T-helper 17 cell (primary cell): ENCODE data around the gene NEDD4L. TPM values are rescaled to one million over a fixed set of nuclear protein-coding genes. Genes with fewer than 3 reads are reported as not detected.

Source experiments
- ATAC-seq: fragments of 150-1000 bp; cut with Tn5 transposase; 2 replicates; pipeline ENCODE4 v1.10.0; 2021; ENCODE audit warnings: mild to moderate bottlenecking, moderate library complexity
- DNase-seq, 3 donors: peaks; one replicate each; pipeline versions ENCODE4 v3.0.0 to v3.0.0-alpha.2; 2020 to 2021
- H3K9me3 ChIP-seq: one replicate; pipeline ENCODE4 v1.7.0; 2013; ENCODE audit warnings: low read length, mild to moderate bottlenecking; ENCODE audit not compliant: control insufficient read depth, poor library complexity, severe bottlenecking
- H3K27ac Mint-ChIP-seq: one replicate; pipeline ENCODE4 v1.8.0; 2022; ENCODE audit warnings: mild to moderate bottlenecking, moderate library complexity, mixed read lengths
- H3K27me3 Mint-ChIP-seq: one replicate; pipeline ENCODE4 v1.8.0; 2022; ENCODE audit warnings: mixed read lengths
- H3K36me3 Mint-ChIP-seq: one replicate; pipeline ENCODE4 v1.8.0; 2022; ENCODE audit warnings: low read depth, mixed read lengths
- H3K4me1 Mint-ChIP-seq: one replicate; pipeline ENCODE4 v1.8.0; 2022; ENCODE audit warnings: mild to moderate bottlenecking, mixed read lengths
- H3K4me3 Mint-ChIP-seq: one replicate; pipeline ENCODE4 v1.8.0; 2022; ENCODE audit warnings: mild to moderate bottlenecking, moderate library complexity, mixed read lengths
- total RNA-seq, 4 donors: library from RNA in 2 of 4; stranded (reverse) in 2 of 4; gene quantifications; one replicate each; pipeline ENCODE4 v1.2.3 and lab custom pipeline; 2022 to 2026

The NEDD4L gene
- total RNA-seq, 2 donors from 2014 or later: 9.8 to 22.4 TPM

DNA sequence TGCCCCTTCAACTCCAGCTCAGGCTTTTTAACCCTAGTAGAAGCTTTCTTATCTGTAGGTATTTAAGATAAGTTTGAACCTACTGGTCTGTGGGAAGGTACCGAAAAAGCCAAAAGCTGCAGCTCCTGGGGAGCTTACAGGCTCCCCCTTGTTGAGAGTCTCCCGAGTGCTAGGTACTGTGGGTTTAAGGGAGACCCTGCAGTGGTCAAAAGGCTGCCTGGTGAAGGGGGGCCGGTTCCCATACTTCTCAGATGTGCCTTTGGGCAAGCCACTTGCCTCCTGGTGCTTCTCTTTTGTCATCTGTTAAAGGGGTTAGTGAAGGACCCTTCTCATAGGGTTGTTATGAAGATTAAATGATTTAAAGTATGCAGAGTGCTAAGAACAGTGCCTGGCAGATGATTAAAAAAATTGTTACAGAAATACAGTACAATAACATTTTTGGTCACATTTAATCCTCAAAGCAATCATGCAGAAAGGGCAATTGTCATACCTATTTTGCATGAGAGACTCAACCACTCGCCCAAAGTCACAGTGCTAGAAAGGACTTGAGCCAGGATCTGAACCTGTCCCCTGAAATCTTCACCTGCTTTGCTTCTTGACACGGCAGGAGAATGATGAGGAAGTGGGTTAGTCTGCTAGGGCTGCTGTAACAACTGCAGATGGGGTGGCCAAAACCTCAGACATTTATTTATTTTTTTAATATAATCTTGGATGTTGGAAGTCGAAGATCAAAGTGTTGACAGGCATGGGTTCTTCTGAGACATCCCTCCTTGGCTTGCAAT is 62.5 kb downstream of the NEDD4L start:
- DNase-seq (no peak), ATAC-seq (no peak)
- no peak overlapping the region for H3K27ac Mint-ChIP-seq
- peaks cover 35% of the 10 kb centered on the region for H3K27me3 Mint-ChIP-seq
- H3K36me3 Mint-ChIP-seq: peaks cover 4% of the 10 kb centered on the region
- H3K4me3 Mint-ChIP-seq: no peak overlapping the region
- H3K4me1 Mint-ChIP-seq: peaks cover 11% of the 10 kb centered on the region
- no peaks in the 10 kb centered on the region for H3K9me3 ChIP-seq

DNA sequence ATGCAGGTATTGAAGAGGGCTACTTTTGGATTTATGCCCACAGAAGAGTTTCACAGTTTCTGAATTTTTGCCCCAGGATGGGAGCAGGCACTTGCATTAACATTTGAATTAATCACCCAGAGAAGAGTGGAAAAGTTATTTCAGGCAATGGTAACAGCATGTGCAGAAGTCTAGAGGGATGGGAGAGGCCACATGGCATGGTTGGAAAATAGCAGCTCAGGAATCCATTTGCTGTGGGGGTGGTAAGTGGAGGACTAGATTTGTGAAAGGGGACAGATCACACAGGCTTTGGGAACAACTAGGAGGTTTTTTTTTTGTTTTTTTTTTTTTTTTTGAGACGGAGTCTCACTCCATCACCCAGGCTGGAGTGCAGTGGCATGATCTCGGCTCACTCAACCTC is 65.2 kb downstream of the NEDD4L start:
- peaks cover under 1% of the 10 kb centered on the region for H3K4me1 Mint-ChIP-seq
- H3K27ac Mint-ChIP-seq: no peak overlapping the region
- peaks cover 21% of the 10 kb centered on the region for H3K27me3 Mint-ChIP-seq
- ATAC-seq: no peak
- no peaks in the 10 kb centered on the region for H3K9me3 ChIP-seq
- peaks cover 2% of the 10 kb centered on the region for H3K36me3 Mint-ChIP-seq
- DNase-seq: no peak
- H3K4me3 Mint-ChIP-seq: no peak overlapping the region

DNA sequence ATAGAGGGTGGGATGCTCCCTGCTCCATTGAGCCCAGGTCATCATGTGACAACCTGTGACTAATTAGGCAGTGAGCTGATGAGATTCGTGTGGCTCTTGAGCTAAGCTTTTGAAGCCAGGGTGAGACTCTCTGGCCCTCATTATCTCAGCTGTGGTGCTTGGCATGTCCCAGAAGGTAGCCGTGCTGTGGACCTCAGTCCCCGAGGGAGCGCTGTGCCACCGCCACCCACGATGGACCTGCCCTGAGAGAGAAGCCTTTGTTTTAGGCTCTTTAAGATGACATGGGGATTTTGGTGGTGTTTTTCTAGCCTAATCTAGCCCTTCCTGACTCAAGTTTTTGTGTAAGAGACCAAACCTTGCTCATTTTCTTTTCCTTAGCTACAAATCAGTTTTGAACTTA is 66.4 kb downstream of the NEDD4L start:
- no peak for DNase-seq
- Mint-ChIP-seq H3K4me1 (no peaks in the 10 kb centered on the region), H3K36me3 (peaks cover 2% of the 10 kb centered on the region), H3K4me3 (no peak overlapping the region), H3K27me3 (peaks cover 27% of the 10 kb centered on the region), H3K27ac (no peak overlapping the region)
- H3K9me3 ChIP-seq: no peaks in the 10 kb centered on the region
- no peak for ATAC-seq

DNA sequence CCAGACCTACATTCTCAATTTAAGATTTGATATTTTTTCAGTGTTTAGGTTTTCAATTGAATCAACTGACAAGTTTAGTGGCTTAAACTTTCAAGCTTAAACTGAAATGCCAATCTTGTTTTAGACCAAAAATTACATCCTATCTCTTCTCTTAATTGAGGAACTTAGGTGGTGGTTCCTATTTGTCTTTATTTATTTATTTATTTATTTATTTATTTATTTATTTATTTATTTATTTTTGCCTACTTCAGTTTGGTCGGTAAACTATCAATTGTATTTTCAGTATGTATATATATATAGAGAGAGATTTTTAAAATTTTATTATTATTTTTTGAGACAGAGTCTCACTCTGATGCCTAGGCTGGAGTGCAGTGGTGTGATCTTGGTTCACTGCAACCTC is 68.1 kb downstream of the NEDD4L start:
- Mint-ChIP-seq H3K27me3 (peaks cover 23% of the 10 kb centered on the region), H3K4me3 (no peak overlapping the region), H3K36me3 (peaks cover 2% of the 10 kb centered on the region), H3K4me1 (no peaks in the 10 kb centered on the region), H3K27ac (no peak overlapping the region)
- DNase-seq (no peak), ATAC-seq (no peak)
- H3K9me3 ChIP-seq: no peaks in the 10 kb centered on the region

DNA sequence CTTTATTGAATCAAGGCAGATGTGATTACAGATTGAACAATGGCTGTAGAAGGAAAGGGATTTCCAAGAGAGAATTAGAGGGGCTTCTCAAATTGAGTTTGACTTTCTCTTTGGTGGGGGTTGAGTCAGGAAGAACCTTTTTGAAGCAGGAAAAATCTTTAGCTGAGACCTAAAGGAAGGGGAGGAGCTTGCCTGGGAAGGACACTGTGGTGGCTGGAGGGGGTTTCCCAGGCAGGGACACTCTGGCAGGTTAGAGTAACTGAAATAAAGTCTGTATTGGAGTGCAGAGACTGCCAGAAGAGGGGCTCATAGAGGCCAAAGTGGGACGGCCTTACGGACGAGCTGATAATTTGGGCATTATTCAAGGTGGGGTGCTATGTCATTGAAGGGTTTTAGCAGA is 69.3 kb downstream of the NEDD4L start:
- H3K27me3 Mint-ChIP-seq: peaks cover 21% of the 10 kb centered on the region
- H3K36me3 Mint-ChIP-seq: peaks cover 2% of the 10 kb centered on the region
- peaks cover 4% of the 10 kb centered on the region for H3K4me1 Mint-ChIP-seq
- no peaks in the 10 kb centered on the region for H3K9me3 ChIP-seq
- ATAC-seq (no peak), DNase-seq (no peak)
- no peak overlapping the region for H3K27ac Mint-ChIP-seq
- no peak overlapping the region for H3K4me3 Mint-ChIP-seq

DNA sequence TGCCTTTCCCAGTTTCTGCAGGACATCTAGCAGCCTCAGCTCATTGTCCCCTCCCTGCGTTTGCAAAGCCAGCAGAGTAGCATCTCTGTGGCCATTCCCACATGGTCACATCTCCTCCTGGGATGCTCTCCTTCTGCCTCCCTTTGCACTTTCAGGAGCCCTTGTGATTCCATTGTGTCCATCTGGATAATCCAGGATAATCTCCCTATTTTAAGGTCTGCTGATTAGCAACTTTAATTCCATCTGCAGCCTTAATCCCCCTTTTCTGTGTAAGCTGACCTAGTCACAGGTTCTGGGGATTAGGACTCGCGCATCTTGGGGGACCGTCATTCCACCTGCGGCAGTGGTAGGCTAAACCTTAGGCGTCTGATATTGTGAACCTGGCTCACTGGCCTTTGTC is 70.7 kb downstream of the NEDD4L start:
- Mint-ChIP-seq H3K27ac (no peak overlapping the region), H3K4me3 (no peak overlapping the region), H3K27me3 (peaks cover 28% of the 10 kb centered on the region), H3K36me3 (peaks cover under 1% of the 10 kb centered on the region), H3K4me1 (peaks cover 4% of the 10 kb centered on the region)
- no peak for ATAC-seq
- no peaks in the 10 kb centered on the region for H3K9me3 ChIP-seq
- DNase-seq: no peak

DNA sequence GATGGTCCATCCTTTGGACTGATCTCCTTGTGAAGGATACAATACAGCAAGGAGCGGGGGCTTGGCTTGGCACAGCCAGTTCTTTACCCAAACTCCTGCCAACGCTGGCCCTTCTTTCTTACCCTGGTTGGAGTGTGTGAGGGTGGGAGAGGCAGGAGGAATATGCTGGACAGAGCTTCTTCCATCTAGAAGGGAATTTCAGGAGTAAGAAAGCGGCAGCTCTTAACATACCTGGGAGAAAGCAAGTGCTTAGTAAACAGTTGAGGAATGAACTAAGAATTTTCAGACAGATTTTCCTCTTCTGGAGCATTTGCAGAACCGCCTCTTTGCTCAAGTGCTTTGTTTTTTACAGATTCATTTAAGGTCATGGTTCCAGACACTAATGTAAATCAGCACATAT is 72.8 kb downstream of the NEDD4L start:
- no peaks in the 10 kb centered on the region for H3K36me3 Mint-ChIP-seq
- H3K4me3 Mint-ChIP-seq: no peak overlapping the region
- H3K9me3 ChIP-seq: no peaks in the 10 kb centered on the region
- H3K27me3 Mint-ChIP-seq: peaks cover 23% of the 10 kb centered on the region
- no peak for ATAC-seq
- peaks cover 4% of the 10 kb centered on the region for H3K4me1 Mint-ChIP-seq
- H3K27ac Mint-ChIP-seq: no peak overlapping the region
- no peak for DNase-seq

DNA sequence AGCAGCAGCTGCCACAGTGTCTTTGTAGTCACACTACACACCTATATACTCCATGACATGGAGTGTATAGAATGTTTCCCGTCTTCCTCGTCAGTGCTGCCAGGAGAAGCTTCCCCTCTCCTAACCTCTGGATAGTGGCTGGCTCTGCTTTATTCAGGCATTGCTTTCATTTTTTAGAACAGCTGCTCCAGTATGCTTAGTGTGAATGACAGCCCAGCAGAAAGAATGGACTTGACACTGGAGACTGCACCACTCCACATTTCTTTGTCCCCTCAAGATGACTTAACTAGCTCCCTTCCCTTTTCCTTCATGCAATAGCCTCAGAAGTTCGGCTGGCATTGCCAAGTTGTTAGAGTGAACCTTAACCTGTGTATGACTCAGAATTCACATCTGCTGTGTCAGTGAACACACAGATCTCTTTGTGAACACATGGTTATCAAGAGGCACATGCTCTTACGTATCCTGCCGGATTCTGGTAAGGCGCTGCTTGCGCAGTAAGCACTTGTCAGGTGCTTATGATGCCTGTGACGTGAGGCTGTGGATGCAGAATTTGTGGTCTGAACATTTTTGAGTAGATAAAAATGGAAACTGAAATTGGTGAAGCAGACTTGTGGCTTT is 73.9 kb downstream of the NEDD4L start:
- Mint-ChIP-seq H3K27ac (no peak overlapping the region), H3K4me1 (peaks cover 4% of the 10 kb centered on the region), H3K36me3 (no peaks in the 10 kb centered on the region), H3K4me3 (no peak overlapping the region), H3K27me3 (peaks cover 23% of the 10 kb centered on the region)
- H3K9me3 ChIP-seq: no peaks in the 10 kb centered on the region
- no peak for ATAC-seq
- no peak for DNase-seq

DNA sequence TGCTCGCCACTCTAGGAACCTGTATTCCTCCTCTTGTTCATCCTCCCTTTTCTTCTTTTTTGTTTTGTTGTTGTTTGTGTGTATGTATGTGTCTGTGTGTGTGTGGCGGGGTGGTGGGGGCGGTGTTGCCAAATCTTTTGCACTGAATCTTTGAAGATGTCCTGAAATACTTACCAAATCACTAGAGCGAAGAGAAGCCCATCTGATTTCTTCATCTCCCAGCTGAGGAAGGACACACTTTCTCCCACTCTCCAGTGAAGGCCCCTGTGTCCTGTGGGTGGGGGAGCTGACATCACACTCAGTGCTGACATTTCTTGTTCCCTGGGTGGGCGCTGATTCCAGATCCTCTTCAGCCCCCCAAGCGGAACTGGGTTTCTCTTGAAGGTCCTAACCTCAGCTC is 74.5 kb downstream of the NEDD4L start:
- H3K4me3 Mint-ChIP-seq: no peak overlapping the region
- H3K27me3 Mint-ChIP-seq: peaks cover 24% of the 10 kb centered on the region
- no peaks in the 10 kb centered on the region for H3K36me3 Mint-ChIP-seq
- DNase-seq (no peak), ATAC-seq (no peak)
- peaks cover 4% of the 10 kb centered on the region for H3K4me1 Mint-ChIP-seq
- H3K9me3 ChIP-seq: no peaks in the 10 kb centered on the region
- no peak overlapping the region for H3K27ac Mint-ChIP-seq

DNA sequence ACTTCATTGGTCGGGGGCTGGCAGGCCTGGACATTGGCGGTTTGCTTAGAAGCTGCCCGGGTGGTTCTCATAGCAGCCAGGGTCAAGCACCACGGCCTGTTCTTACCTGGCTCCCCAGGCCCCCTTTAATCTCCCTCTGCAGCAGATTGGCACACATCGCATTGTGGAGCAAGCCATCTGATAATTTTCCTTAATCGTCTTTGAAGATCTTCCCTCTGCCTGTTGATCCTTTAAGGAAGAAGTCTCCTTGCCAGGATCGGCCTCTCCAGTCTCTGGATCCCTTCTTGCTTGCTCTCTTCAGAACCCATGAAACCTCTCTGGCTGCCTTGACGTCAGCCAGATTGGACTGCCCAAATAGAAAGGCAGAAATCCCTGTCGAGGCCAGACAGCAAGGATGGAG is 75.8 kb downstream of the NEDD4L start:
- DNase-seq (no peak), ATAC-seq (no peak)
- Mint-ChIP-seq H3K36me3 (peaks cover 2% of the 10 kb centered on the region), H3K4me3 (no peak overlapping the region), H3K27me3 (peaks cover 34% of the 10 kb centered on the region), H3K4me1 (peaks cover 14% of the 10 kb centered on the region), H3K27ac (no peak overlapping the region)
- H3K9me3 ChIP-seq: no peaks in the 10 kb centered on the region

DNA sequence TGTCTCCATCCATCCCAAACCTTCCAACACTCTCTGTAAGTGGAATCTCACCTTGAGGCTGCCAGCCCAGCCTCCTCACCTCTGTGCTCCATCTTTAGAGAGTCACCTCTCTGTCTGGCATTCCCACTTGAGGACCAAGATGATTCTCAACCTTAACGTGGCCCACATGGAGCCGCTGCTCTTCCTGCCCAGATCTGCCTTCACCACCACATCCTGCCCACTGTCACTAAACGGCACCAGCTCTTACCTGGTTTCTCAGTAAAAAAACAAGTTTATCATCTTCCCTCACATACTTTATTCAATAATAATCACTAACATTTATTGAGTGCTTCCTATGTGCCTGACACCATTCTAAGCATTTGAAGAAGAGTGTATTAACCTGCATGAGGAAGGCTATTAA is 80.4 kb downstream of the NEDD4L start:
- H3K9me3 ChIP-seq: no peaks in the 10 kb centered on the region
- H3K4me1 Mint-ChIP-seq: peaks cover 10% of the 10 kb centered on the region
- peaks cover 2% of the 10 kb centered on the region for H3K36me3 Mint-ChIP-seq
- peak overlapping the region; percentile 9 for H3K4me3 Mint-ChIP-seq
- no peak overlapping the region for H3K27ac Mint-ChIP-seq
- peaks cover 19% of the 10 kb centered on the region for H3K27me3 Mint-ChIP-seq
- DNase-seq (no peak), ATAC-seq (no peak)

DNA sequence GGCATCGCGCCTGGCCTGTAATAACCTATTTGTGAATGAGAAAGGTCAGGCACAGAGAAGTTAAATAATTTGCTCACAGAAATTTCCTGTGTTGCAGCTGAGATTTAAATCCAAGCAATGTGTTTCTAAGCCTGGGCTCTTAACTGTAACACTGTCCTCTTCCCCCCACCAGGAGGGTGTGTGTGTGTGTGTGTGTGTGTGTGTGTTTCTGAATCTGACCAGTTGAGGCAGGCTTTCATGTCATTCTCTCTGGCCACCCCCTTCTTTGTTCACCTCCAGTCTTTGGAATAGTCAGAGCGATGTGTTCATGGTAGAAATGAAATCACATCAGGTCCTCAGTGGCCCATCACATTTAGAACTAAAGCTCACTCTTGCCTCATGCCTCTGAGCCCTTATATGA is 81.2 kb downstream of the NEDD4L start:
- no peak for ATAC-seq
- Mint-ChIP-seq H3K27me3 (peaks cover 19% of the 10 kb centered on the region), H3K36me3 (peaks cover 2% of the 10 kb centered on the region), H3K27ac (no peak overlapping the region), H3K4me1 (peaks cover 10% of the 10 kb centered on the region), H3K4me3 (no peak overlapping the region)
- H3K9me3 ChIP-seq: no peaks in the 10 kb centered on the region
- no peak for DNase-seq

DNA sequence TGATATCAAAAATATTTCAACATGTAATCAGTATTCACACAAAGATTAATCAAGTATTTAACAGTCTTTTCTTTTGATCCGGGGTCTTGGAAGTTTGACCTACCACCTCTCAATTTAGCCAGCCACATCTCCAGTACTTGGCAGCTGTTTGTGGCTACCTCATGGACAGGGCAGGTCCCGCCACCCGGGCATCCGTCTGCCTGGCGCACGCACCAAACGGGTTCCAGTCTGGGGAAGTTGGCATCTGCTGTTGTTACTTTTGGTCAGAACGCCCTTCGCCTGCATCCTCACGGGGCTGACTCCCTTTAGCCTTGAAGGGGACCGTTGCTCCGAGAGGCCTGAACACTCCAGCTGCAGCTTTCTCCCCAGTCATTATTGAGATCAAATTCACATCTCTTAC is 81.7 kb downstream of the NEDD4L start:
- ATAC-seq: no peak
- peaks cover 2% of the 10 kb centered on the region for H3K36me3 Mint-ChIP-seq
- peaks cover 19% of the 10 kb centered on the region for H3K27me3 Mint-ChIP-seq

More for the DNA sequence above, 81.7 kb downstream of the NEDD4L start:
- Mint-ChIP-seq H3K27ac (no peak overlapping the region), H3K4me3 (no peak overlapping the region), H3K4me1 (peaks cover 10% of the 10 kb centered on the region)
- no peaks in the 10 kb centered on the region for H3K9me3 ChIP-seq
- DNase-seq: no peak
